WTC11 (cell line): ENCODE data around the gene PUM1.

Experiments used
- ATF2 ChIP-seq: sonication (generic); formaldehyde crosslinking; IDR thresholded peaks from 2 replicates; pipeline ENCODE4 v1.8.1; 2022; ENCODE audit warnings: low read depth, missing genetic modification reagents, borderline replicate concordance
- CREB1 ChIP-seq: sonication (generic); formaldehyde crosslinking; IDR thresholded peaks from 2 replicates; pipeline ENCODE4 v1.8.0; 2023; ENCODE audit warnings: mild to moderate bottlenecking, missing genetic modification reagents
- CTCF ChIP-seq: fragments of 200-600 bp; IDR thresholded peaks from 2 replicates; pipeline ENCODE4 v1.8.0; 2022; ENCODE audit warnings: antibody characterized with exemption
- ELF4 ChIP-seq: sonication (generic); formaldehyde crosslinking; IDR thresholded peaks from 2 replicates; pipeline ENCODE4 v1.8.1; 2022; ENCODE audit warnings: low read depth, mild to moderate bottlenecking, moderate library complexity, missing genetic modification reagents
- ESRRA ChIP-seq: sonication (generic); formaldehyde crosslinking; IDR thresholded peaks from 2 replicates; pipeline ENCODE4 v1.8.1; 2022; ENCODE audit warnings: mild to moderate bottlenecking, missing genetic modification reagents, borderline replicate concordance
- FOXK1 ChIP-seq: sonication (generic); formaldehyde crosslinking; IDR thresholded peaks from 2 replicates; pipeline ENCODE4 v1.8.0; 2022; ENCODE audit warnings: mild to moderate bottlenecking, moderate library complexity, missing genetic modification reagents
- GABPB1 ChIP-seq: sonication (generic); formaldehyde crosslinking; IDR thresholded peaks from 2 replicates; pipeline ENCODE4 v1.8.1; 2023; ENCODE audit warnings: mild to moderate bottlenecking, missing genetic modification reagents
- MXD4 ChIP-seq: fragments of 250-450 bp; sonication (Bioruptor Pico); IDR thresholded peaks from 2 replicates; pipeline ENCODE4 v1.8.0; 2021; ENCODE audit warnings: mild to moderate bottlenecking, moderate library complexity, borderline replicate concordance
- SMAD4 ChIP-seq: sonication (generic); formaldehyde crosslinking; IDR thresholded peaks from 2 replicates; pipeline ENCODE4 v1.8.0; 2022; ENCODE audit warnings: mild to moderate bottlenecking, missing genetic modification reagents
- SP1 ChIP-seq: sonication (generic); formaldehyde crosslinking; conservative IDR thresholded peaks from 2 replicates; pipeline ENCODE4 v1.8.1; 2022; ENCODE audit warnings: missing genetic modification reagents
- TEAD1 ChIP-seq: sonication (generic); formaldehyde crosslinking; IDR thresholded peaks from 2 replicates; pipeline ENCODE4 v1.8.0; 2022; ENCODE audit warnings: mild to moderate bottlenecking, missing genetic modification reagents
- ZNF263 ChIP-seq: sonication (generic); formaldehyde crosslinking; IDR thresholded peaks from 2 replicates; pipeline ENCODE4 v1.8.1; 2022; ENCODE audit warnings: low read depth, mild to moderate bottlenecking, moderate library complexity, missing genetic modification reagents
- ZNF281 ChIP-seq: sonication (generic); formaldehyde crosslinking; IDR thresholded peaks from 2 replicates; pipeline ENCODE4 v1.8.0; 2023; ENCODE audit warnings: mild to moderate bottlenecking, missing genetic modification reagents

GRCh38 chr1:31064111-31064717 lies 1.3 kb downstream of the PUM1 start:
- TF ChIP-seq CTCF (no peak), ELF4 (CRISPR knock-in tag) (no peak), CREB1 (CRISPR knock-in tag) (no peak), GABPB1 (CRISPR knock-in tag) (no peak), FOXK1 (CRISPR knock-in tag) (no peak), ZNF281 (CRISPR knock-in tag) (no peak), SMAD4 (CRISPR knock-in tag) (no peak), ZNF263 (CRISPR knock-in tag) (no peak), TEAD1 (CRISPR knock-in tag) (no peak), SP1 (CRISPR knock-in tag) (no peak), MXD4 (CRISPR knock-in tag) (no peak), ESRRA (no peak), ATF2 (CRISPR knock-in tag) (no peak)
